WTC11 (cell line): Measurements from ENCODE around the gene SORCS2. TPM values are rescaled to one million over a fixed set of nuclear protein-coding genes. Genes with fewer than 3 reads are reported as not detected.

ENCODE experiments used
- ATAC-seq: fragments of 200-7000 bp; cut with Tn5 transposase; 2 replicates; pipeline ENCODE4 v1.10.0; 2021; ENCODE audit warnings: mild to moderate bottlenecking, moderate library complexity
- CTCF ChIA-PET: fragments of 300-600 bp; sonication (Branson Sonifier 250); formaldehyde crosslinking; loops from one replicate; lab custom pipeline; 2021; ENCODE audit warnings: antibody characterized with exemption; lab: Charles Lee
- POLR2A ChIA-PET: fragments of 350-600 bp; sonication (Branson Sonifier 250); formaldehyde crosslinking; loops from one replicate; lab custom pipeline; 2021; ENCODE audit warnings: antibody characterized with exemption; lab: Charles Lee
- DNase-seq: peaks from one replicate; pipeline ENCODE4 v3.0.0; 2021; ENCODE audit warnings: low spot score
- H3K27ac Mint-ChIP-seq: 2 replicates; pipeline ENCODE4 v1.8.0; 2021; ENCODE audit warnings: mixed read lengths
- H3K27me3 Mint-ChIP-seq: 2 replicates; pipeline ENCODE4 v1.8.0; 2021; ENCODE audit warnings: low read depth, mild to moderate bottlenecking, moderate library complexity, mixed read lengths
- H3K36me3 Mint-ChIP-seq: 2 replicates; pipeline ENCODE4 v1.8.0; 2021; ENCODE audit warnings: mixed read lengths
- H3K4me1 Mint-ChIP-seq: 2 replicates; pipeline ENCODE4 v1.8.0; 2022; ENCODE audit warnings: mixed read lengths
- H3K4me3 Mint-ChIP-seq: 2 replicates; pipeline ENCODE4 v1.8.0; 2021; ENCODE audit warnings: mild to moderate bottlenecking, moderate library complexity, mixed read lengths
- H3K9me3 Mint-ChIP-seq: 2 replicates; pipeline ENCODE4 v1.8.0; 2021; ENCODE audit warnings: mixed read lengths
- AFF4 ChIP-seq: sonication (generic); formaldehyde crosslinking; IDR thresholded peaks from 2 replicates; pipeline ENCODE4 v1.8.1; 2023; ENCODE audit warnings: mild to moderate bottlenecking, missing genetic modification reagents, borderline replicate concordance
- ARID4B ChIP-seq: sonication (generic); formaldehyde crosslinking; IDR thresholded peaks from 2 replicates; pipeline ENCODE4 v1.8.0; 2023; ENCODE audit warnings: missing genetic modification reagents, mild to moderate bottlenecking, borderline replicate concordance
- ATF3 ChIP-seq: sonication (generic); formaldehyde crosslinking; conservative IDR thresholded peaks from 2 replicates; pipeline ENCODE4 v1.8.1; 2022; ENCODE audit warnings: mild to moderate bottlenecking, missing genetic modification reagents
- CREB1 ChIP-seq: sonication (generic); formaldehyde crosslinking; IDR thresholded peaks from 2 replicates; pipeline ENCODE4 v1.8.0; 2023; ENCODE audit warnings: mild to moderate bottlenecking, missing genetic modification reagents
- CTCF ChIP-seq: fragments of 200-600 bp; IDR thresholded peaks from 2 replicates; pipeline ENCODE4 v1.8.0; 2022; ENCODE audit warnings: antibody characterized with exemption
- ESRRA ChIP-seq: sonication (generic); formaldehyde crosslinking; IDR thresholded peaks from 2 replicates; pipeline ENCODE4 v1.8.1; 2022; ENCODE audit warnings: mild to moderate bottlenecking, missing genetic modification reagents, borderline replicate concordance
- GABPB1 ChIP-seq: sonication (generic); formaldehyde crosslinking; IDR thresholded peaks from 2 replicates; pipeline ENCODE4 v1.8.1; 2023; ENCODE audit warnings: mild to moderate bottlenecking, missing genetic modification reagents
- MLX ChIP-seq: sonication (generic); formaldehyde crosslinking; IDR thresholded peaks from 2 replicates; pipeline ENCODE4 v1.8.1; 2023; ENCODE audit warnings: mild to moderate bottlenecking, missing genetic modification reagents, moderate library complexity
- PRRX2 ChIP-seq: fragments of 250-450 bp; sonication (Bioruptor Pico); IDR thresholded peaks from 2 replicates; pipeline ENCODE4 v1.8.0; 2021; ENCODE audit warnings: mild to moderate bottlenecking
- RELA ChIP-seq: sonication (generic); formaldehyde crosslinking; IDR thresholded peaks from 2 replicates; pipeline ENCODE4 v1.8.1; 2022; ENCODE audit warnings: missing genetic modification reagents, mild to moderate bottlenecking, borderline replicate concordance
- USF2 ChIP-seq: sonication (generic); formaldehyde crosslinking; IDR thresholded peaks from 2 replicates; pipeline ENCODE4 v1.8.1; 2023; ENCODE audit warnings: mild to moderate bottlenecking, missing genetic modification reagents, moderate library complexity
- ZNF219 ChIP-seq: sonication (generic); formaldehyde crosslinking; IDR thresholded peaks from 2 replicates; pipeline ENCODE4 v1.8.0; 2023; ENCODE audit warnings: missing genetic modification reagents, mild to moderate bottlenecking, borderline replicate concordance
- ZNF232 ChIP-seq: sonication (generic); formaldehyde crosslinking; IDR thresholded peaks from 2 replicates; pipeline ENCODE4 v1.8.0; 2022; ENCODE audit warnings: mild to moderate bottlenecking, missing genetic modification reagents
- ZNF423 ChIP-seq: fragments of 250-450 bp; sonication (Bioruptor Pico); IDR thresholded peaks from 2 replicates; pipeline ENCODE4 v2.1.2; 2022; ENCODE audit warnings: mild to moderate bottlenecking, moderate library complexity
- ZNF532 ChIP-seq: fragments of 250-450 bp; sonication (Bioruptor Pico); IDR thresholded peaks from 2 replicates; pipeline ENCODE4 v1.9.0; 2021; ENCODE audit warnings: mild to moderate bottlenecking, borderline replicate concordance
- total RNA-seq: library from RNA; stranded (reverse); gene quantifications from 3 replicates; pipeline ENCODE4 v1.2.3, GENCODE V29; 2021

SORCS2 gene
- total RNA-seq, 1 experiment from 2014 or later, result 6.6 TPM

GRCh38 chr4:7710126-7710525, 517.8 kb downstream of the SORCS2 start:
- ChIA-PET POLR2A (no interaction called here), CTCF (no interaction called here)

More at GRCh38 chr4:7710126-7710525, 517.8 kb downstream of the SORCS2 start:
- no peak for ATAC-seq
- Mint-ChIP-seq H3K27ac (no peak overlapping the region), H3K27me3 (no peaks in the 10 kb centered on the region), H3K4me3 (no peak overlapping the region), H3K4me1 (no peaks in the 10 kb centered on the region), H3K36me3 (no peaks in the 10 kb centered on the region), H3K9me3 (no peaks in the 10 kb centered on the region)
- DNase-seq, result no peak
- TF ChIP-seq CREB1, result no peak
- no peak for TF ChIP-seq ZNF232
- TF ChIP-seq GABPB1 (CRISPR knock-in tag), result no peak
- no peak for TF ChIP-seq CTCF
- no peak for TF ChIP-seq ARID4B (CRISPR knock-in tag)
- TF ChIP-seq ZNF423 (CRISPR knock-in tag), result no peak
- TF ChIP-seq ESRRA (CRISPR knock-in tag), result no peak
- TF ChIP-seq USF2 (CRISPR knock-in tag), result no peak
- no peak for TF ChIP-seq RELA (CRISPR knock-in tag)
- TF ChIP-seq ZNF532 (CRISPR knock-in tag), result no peak
- no peak for TF ChIP-seq PRRX2
- TF ChIP-seq AFF4 (CRISPR knock-in tag), result no peak
- TF ChIP-seq MLX (CRISPR knock-in tag), result no peak
- TF ChIP-seq ZNF219 (CRISPR knock-in tag), result no peak
- TF ChIP-seq ATF3 (CRISPR knock-in tag), result no peak
